ENCODE data around the gene MPST.

- TF ChIP-seq CTCF (IDR thresholded peaks at IDR 0.05) (no peak), POLR2AphosphoS5 (IDR thresholded peaks at IDR 0.05; ENCODE audit: low read depth, low read length) (no peak)
Observed at GRCh38 chr22:37056246-37056645, 36.7 kb downstream of the MPST start.

Data from Panc1 (cell line).